SIG-M5 treated with dmso at 0.1 percent for 504 hours (cell line): ENCODE results near the gene TRPM8.

ENCODE experiments used
- DNase-seq: peaks from one replicate; lab custom pipeline; 2025; ENCODE audit not compliant: unreplicated experiment; lab: John Stamatoyannopoulos, UW

TRPM8 gene

GRCh38 chr2:233973786-233974185 lies 56.6 kb downstream of the TRPM8 start:
- no peak for DNase-seq

DNA sequence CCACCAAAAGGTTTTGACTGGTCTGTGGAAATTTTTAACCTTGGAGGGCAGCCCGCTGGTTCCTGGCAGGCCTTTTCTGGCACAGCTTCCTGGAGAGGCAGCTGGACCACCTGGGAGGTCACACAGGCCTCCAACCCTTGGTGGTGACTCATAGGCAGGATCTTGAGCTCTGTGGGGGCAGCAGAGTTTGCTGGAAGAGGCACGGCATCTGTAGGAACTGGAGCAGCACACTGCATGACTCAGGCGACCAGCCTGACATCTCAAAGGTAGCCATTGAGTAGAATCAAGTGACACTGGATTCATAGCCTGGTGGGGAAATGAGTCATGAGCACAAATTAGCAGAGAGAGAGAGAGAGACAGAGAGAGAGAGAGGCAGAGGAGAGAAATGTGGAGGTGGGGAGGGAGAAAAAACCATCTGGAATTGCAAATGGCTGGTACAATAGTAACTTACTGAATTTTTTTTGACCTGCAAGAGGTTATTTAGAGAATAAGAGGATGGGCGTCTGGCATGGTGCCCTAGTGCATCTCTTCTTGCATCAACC lies 57.4 kb downstream of the TRPM8 start:
- DNase-seq = peak; percentile 8

GRCh38 chr2:233976087-233976486 lies 58.9 kb downstream of the TRPM8 start:
- no peak for DNase-seq

GRCh38 chr2:233976690-233977294 lies 59.6 kb downstream of the TRPM8 start:
- DNase-seq = peak; percentile 12

DNA sequence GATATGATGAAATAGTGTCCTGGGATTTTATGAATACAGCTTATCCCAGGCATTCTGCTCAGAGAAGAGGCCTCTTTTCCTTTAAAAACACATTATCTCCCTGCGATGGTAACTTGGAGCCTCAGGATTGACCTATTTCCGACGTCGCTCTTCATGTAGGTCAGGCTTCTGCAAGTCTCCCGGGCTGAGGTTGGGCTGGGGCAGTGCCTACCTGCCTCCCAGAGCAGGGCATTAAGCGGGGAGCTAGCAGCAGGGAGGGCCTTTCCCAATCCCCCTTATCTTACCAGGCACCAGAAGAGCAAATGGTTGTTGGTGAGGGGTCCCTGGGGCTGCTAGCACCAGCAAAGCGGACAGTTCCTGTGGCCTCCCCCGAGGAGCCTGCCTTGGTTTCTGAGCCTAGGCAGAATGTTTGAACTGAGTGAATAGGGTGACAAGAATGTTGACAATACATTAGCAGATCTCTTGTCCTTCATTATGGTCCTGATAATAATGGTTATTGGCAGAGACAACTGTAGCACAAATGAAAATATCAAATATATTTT lies 60.2 kb downstream of the TRPM8 start:
- DNase-seq = no peak

GRCh38 chr2:233979748-233980147 lies 62.6 kb downstream of the TRPM8 start:
- no peak for DNase-seq

DNA sequence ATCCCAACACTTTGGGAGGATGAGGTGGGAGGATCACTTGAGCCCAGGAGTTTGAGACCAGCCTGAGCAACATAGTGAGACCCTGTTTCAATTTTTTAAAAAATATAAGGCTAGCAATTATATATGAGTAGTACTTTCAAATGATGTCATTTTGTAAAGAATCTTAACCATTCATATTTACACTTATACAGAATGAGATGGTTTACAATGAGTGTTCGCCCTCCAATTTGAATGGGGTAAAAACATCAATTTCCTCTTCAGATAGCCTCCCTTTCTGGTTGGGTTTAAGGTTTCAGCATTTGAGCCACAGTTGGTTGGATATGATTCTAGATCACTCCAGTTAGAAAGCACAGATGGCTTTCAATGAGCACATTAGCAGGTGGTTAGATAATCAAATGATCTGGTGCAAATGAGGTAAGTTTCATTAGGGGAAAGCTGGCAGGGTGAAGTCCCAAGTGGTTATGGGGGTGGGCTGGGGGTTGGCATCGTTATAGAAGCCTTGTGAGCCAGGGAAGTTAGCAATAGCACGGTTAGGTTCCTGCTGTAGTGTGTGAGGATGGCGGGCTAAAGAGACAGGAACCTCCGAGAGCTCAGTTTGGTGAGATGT lies 63.9 kb downstream of the TRPM8 start:
- DNase-seq = no peak

DNA sequence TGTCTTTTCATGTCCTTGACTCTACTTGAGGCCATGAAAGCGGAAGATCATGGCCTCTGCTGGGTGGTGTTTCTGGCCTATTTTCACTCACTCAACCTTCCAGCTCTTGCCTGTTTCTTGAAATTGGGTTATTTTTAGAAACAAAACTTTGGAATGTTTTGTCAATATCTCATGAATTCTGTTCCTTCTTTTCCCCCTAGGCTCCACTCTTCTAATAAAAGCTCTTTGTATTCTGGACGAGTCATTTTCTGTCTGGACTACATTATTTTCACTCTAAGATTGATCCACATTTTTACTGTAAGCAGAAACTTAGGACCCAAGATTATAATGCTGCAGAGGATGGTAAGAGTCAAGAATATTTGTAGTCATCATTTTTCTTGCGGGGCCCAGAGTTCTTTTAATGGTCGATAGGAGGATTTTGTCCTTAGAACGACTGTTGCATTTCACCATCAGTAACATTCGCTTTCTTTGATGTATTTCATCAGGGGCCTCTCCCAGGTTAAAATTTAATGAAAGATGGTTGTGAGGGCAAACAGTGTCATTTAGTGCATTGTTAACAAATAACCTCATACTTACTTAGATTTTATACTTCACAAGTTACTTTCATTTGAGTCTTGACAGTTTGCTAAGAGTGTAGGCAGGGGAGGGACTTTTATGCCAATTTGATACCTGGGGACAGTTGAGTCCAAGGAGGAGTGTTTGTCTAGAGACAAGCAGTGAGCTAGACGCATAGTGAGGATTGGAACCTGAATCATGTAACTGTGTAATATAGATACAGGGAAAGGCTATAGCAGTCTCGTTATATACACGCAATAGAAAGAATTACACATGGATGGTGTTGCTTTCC lies 64.6 kb downstream of the TRPM8 start:
- no peak for DNase-seq

GRCh38 chr2:233982421-233983121 lies 65.4 kb downstream of the TRPM8 start:
- no peak for DNase-seq

DNA sequence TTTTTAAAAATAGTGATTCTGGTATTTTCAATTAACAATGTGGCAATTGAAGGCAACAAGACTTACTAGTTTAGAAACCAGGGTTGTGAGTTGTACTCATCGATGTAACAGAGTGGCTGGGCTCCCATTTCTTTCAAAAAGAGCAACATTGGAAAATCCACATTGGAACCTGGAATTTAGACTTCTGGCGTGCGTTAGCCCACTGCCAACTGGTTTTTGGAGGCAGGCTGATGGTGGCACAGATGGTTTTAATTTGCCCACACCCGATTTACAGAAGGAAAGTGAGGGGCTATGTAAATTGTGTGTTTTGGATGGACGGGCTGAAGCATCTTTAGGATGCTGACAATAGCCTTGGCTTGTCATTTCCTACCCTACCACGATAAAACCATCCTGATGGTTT lies 66.3 kb downstream of the TRPM8 start:
- DNase-seq = no peak

DNA sequence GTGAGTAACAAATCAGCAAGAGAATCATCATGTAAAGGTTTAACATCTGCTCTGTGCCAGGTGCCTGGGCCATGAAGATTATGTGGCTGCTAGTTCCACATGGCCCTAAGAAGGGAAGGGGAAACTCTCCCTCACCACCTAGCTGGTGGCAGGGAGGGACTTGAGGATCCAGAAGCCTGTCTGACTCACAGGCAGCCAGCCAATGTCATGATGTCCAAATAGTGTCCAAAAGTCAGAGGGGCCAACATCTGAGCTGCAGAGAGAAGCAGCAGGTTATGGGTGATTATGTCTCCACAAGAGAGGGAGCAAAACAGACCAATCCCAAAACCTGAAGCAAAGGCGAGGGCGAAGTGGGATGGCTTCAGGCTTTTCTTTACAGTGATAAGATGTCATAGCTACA lies 71.4 kb downstream of the TRPM8 start:
- no peak for DNase-seq

DNA sequence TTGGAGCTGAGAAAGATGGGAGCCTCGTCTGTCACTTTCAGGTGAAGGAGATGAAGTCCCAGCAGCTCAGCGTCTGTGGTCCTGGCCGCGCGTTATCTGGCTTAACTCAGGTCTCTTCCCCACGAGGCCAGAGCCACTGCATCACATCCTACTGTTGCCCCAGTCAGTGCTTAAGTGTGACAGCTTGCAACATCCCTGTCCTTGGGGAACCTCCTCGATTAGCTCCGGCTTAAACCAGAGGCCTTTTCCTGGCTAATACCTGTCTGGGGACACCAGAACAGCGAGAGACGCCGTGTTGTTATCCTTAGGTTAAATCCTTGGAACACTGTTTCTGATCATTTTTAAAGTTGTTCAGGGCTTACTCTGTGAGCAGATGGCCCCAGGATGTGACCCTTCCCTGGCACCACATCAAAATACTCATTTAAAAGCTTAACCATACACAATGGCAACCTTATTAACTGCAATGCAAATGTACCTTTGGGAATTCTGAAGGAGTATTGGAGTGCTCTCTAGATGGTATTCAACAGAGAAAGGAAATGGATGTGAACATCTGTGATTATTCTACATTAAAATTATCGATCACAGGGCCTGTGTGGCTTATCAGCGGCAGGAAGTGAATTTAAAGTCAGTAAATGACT lies 72.2 kb downstream of the TRPM8 start:
- DNase-seq = no peak

GRCh38 chr2:233990261-233990798 lies 73.2 kb downstream of the TRPM8 start:
- no peak for DNase-seq

- no peak for DNase-seq
These were observed 74.0 kb downstream of the TRPM8 start for GRCh38 chr2:233991196-233991595.

DNA sequence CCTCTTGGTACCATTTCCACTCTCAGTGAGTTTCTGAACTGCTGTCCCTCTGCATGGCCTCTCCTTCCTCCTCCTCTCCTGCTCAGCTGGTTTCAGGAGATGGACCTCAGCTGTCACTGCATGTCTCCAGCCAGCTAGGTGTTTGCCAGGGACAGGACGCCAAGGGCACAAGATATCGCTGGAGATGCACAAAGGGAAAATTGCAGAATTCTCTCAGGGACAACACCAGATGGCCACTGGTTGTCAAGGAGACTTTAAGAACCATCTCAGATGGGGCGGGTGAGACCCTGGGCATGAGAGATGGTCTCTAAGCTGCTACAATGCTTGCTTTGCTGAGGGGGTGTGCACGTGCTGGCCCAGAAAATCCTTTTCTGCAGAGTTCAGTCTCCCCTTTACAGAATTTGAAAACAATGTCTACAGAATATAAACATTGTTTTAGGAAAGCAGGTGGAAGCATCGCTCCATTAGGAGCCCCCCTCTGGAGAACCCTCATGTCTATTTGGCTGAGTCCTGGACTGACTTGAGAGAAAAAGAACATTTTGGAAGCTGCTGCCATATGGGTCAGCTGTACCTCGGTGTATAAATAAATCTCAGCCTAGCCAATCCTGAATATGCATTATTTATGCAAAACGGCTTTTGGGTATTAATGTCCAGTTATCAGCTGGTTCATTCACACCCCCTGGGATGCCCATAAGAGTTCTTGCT lies 75.5 kb downstream of the TRPM8 start:
- no peak for DNase-seq

DNA sequence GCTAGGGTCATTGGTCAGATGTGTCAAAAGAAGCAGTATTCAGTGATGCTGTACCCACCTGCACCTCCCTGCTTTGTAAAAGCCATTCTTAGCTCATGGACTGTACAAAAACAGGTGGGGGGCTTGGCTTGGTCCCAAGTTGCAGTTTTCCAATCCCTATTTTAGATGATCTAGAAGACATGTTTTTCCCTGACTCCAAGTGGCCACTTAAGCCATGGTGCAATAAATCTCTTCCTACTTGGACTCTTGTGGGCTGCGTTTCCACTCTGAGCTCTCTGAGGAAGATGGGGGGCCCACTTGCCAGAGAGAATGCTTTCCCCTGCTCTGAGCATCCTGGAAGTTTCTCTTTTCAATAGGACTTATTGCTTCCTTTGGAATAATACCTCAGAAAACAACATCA lies 76.3 kb downstream of the TRPM8 start:
- no peak for DNase-seq

GRCh38 chr2:233994151-233994550 lies 77.0 kb downstream of the TRPM8 start:
- no peak for DNase-seq

DNA sequence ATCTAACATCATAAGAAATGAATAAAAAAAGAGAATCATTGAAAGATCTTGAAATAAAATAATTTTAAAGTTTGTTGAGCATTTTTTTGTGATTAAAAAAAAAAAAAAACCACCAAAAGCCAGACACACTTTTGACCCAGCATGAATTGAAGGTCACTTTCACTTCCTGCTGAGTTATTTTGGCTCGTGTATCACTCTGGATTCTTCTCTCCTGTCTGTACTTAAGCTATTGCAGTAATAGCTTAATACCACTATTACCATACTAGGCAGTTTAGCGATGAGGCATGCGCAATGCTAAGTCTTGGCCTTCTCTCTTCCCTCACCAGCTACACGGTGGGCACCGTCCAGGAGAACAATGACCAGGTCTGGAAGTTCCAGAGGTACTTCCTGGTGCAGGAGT lies 78.8 kb downstream of the TRPM8 start:
- no peak for DNase-seq

- DNase-seq = no peak
These were observed 79.3 kb downstream of the TRPM8 start for GRCh38 chr2:233996461-233996860.

GRCh38 chr2:233997707-233998106 lies 80.5 kb downstream of the TRPM8 start:
- DNase-seq = no peak
